WTC11 (cell line): ENCODE results near the gene SMYD5. TPM values are rescaled to one million over a fixed set of nuclear protein-coding genes. Genes with fewer than 3 reads are reported as not detected.

Experiments
- ATAC-seq: fragments of 200-7000 bp; cut with Tn5 transposase; 2 replicates; pipeline ENCODE4 v1.10.0; 2021; ENCODE audit warnings: mild to moderate bottlenecking, moderate library complexity
- CTCF ChIA-PET: fragments of 300-600 bp; sonication (Branson Sonifier 250); formaldehyde crosslinking; loops from one replicate; lab custom pipeline; 2021; ENCODE audit warnings: antibody characterized with exemption; lab: Charles Lee
- POLR2A ChIA-PET: fragments of 350-600 bp; sonication (Branson Sonifier 250); formaldehyde crosslinking; loops from one replicate; lab custom pipeline; 2021; ENCODE audit warnings: antibody characterized with exemption; lab: Charles Lee
- DNase-seq: peaks from one replicate; pipeline ENCODE4 v3.0.0; 2021; ENCODE audit warnings: low spot score
- H3K27ac Mint-ChIP-seq: 2 replicates; pipeline ENCODE4 v1.8.0; 2021; ENCODE audit warnings: mixed read lengths
- H3K27me3 Mint-ChIP-seq: 2 replicates; pipeline ENCODE4 v1.8.0; 2021; ENCODE audit warnings: low read depth, mild to moderate bottlenecking, moderate library complexity, mixed read lengths
- H3K36me3 Mint-ChIP-seq: 2 replicates; pipeline ENCODE4 v1.8.0; 2021; ENCODE audit warnings: mixed read lengths
- H3K4me1 Mint-ChIP-seq: 2 replicates; pipeline ENCODE4 v1.8.0; 2022; ENCODE audit warnings: mixed read lengths
- H3K4me3 Mint-ChIP-seq: 2 replicates; pipeline ENCODE4 v1.8.0; 2021; ENCODE audit warnings: mild to moderate bottlenecking, moderate library complexity, mixed read lengths
- H3K9me3 Mint-ChIP-seq: 2 replicates; pipeline ENCODE4 v1.8.0; 2021; ENCODE audit warnings: mixed read lengths
- ATF6 ChIP-seq: sonication (generic); formaldehyde crosslinking; IDR thresholded peaks from 2 replicates; pipeline ENCODE4 v1.8.1; 2023; ENCODE audit warnings: mild to moderate bottlenecking, missing genetic modification reagents
- E2F5 ChIP-seq: sonication (generic); formaldehyde crosslinking; IDR thresholded peaks from 2 replicates; pipeline ENCODE4 v1.8.1; 2022; ENCODE audit warnings: mild to moderate bottlenecking, moderate library complexity, missing genetic modification reagents
- EMX1 ChIP-seq: fragments of 250-450 bp; sonication (Bioruptor Pico); IDR thresholded peaks from 2 replicates; pipeline ENCODE4 v1.8.0; 2021; ENCODE audit warnings: mild to moderate bottlenecking
- FOXP4 ChIP-seq: sonication (generic); formaldehyde crosslinking; IDR thresholded peaks from 2 replicates; pipeline ENCODE4 v1.8.0; 2022; ENCODE audit warnings: mild to moderate bottlenecking, missing genetic modification reagents
- NFATC4 ChIP-seq: fragments of 250-450 bp; sonication (Bioruptor Pico); IDR thresholded peaks from 2 replicates; pipeline ENCODE4 v1.9.0; 2021; ENCODE audit warnings: mild to moderate bottlenecking
- NR1H2 ChIP-seq: sonication (generic); formaldehyde crosslinking; IDR thresholded peaks from 2 replicates; pipeline ENCODE4 v1.9.0; 2021; ENCODE audit warnings: mild to moderate bottlenecking, moderate library complexity, missing genetic modification reagents
- NR3C1 ChIP-seq: sonication (generic); formaldehyde crosslinking; conservative IDR thresholded peaks from 2 replicates; pipeline ENCODE4 v1.8.1; 2023; ENCODE audit warnings: low read depth, mild to moderate bottlenecking, missing genetic modification reagents
- USF1 ChIP-seq: sonication (generic); formaldehyde crosslinking; IDR thresholded peaks from 2 replicates; pipeline ENCODE4 v1.8.0; 2022; ENCODE audit warnings: mild to moderate bottlenecking, missing genetic modification reagents
- ZMAT4 ChIP-seq: fragments of 250-450 bp; sonication (Bioruptor Pico); IDR thresholded peaks from 2 replicates; pipeline ENCODE4 v1.9.0; 2021; ENCODE audit warnings: mild to moderate bottlenecking
- ZNF232 ChIP-seq: sonication (generic); formaldehyde crosslinking; IDR thresholded peaks from 2 replicates; pipeline ENCODE4 v1.8.0; 2022; ENCODE audit warnings: mild to moderate bottlenecking, missing genetic modification reagents
- ZNF317 ChIP-seq: sonication (generic); formaldehyde crosslinking; IDR thresholded peaks from 2 replicates; pipeline ENCODE4 v1.8.1; 2023; ENCODE audit warnings: low read depth, mild to moderate bottlenecking, moderate library complexity, missing genetic modification reagents, borderline replicate concordance
- ZNF416 ChIP-seq: fragments of 250-450 bp; sonication (Bioruptor Pico); IDR thresholded peaks from 2 replicates; pipeline ENCODE4 v1.9.0; 2021; ENCODE audit warnings: mild to moderate bottlenecking, inconsistent platforms
- total RNA-seq: library from RNA; stranded (reverse); gene quantifications from 3 replicates; pipeline ENCODE4 v1.2.3, GENCODE V29; 2021
- TF ChIP-seq, protein P1 (sequence below): sonication (generic); formaldehyde crosslinking; conservative IDR thresholded peaks from 2 replicates; pipeline ENCODE4 v1.8.1; 2023; ENCODE audit warnings: mild to moderate bottlenecking, low read depth, missing genetic modification reagents, moderate library complexity
- TF ChIP-seq, protein P2 (sequence below): fragments of 250-450 bp; sonication (Bioruptor Pico); IDR thresholded peaks from 2 replicates; pipeline ENCODE4 v1.8.0; 2021; ENCODE audit warnings: mild to moderate bottlenecking
- TF ChIP-seq, protein P3 (sequence below): sonication (generic); formaldehyde crosslinking; IDR thresholded peaks from 2 replicates; pipeline ENCODE4 v1.8.0; 2023; ENCODE audit warnings: missing genetic modification reagents, mild to moderate bottlenecking, borderline replicate concordance

The SMYD5 gene
- total RNA-seq, 1 experiment from 2014 or later, result 46.7 TPM

- Mint-ChIP-seq H3K27me3 (peaks cover 38% of the 10 kb centered on the region), H3K9me3 (no peaks in the 10 kb centered on the region)
- DNase-seq (no peak), ATAC-seq (no peak)
- TF ChIP-seq USF1 (CRISPR knock-in tag) (no peak), EMX1 (CRISPR knock-in tag) (no peak), ZNF232 (CRISPR knock-in tag) (no peak), ATF6 (CRISPR knock-in tag) (no peak), ZMAT4 (CRISPR knock-in tag) (no peak), ZNF416 (CRISPR knock-in tag) (no peak), ZNF317 (CRISPR knock-in tag) (no peak), NR3C1 (CRISPR knock-in tag) (no peak), E2F5 (CRISPR knock-in tag) (no peak), FOXP4 (CRISPR knock-in tag) (no peak), NFATC4 (CRISPR knock-in tag) (no peak), NR1H2 (CRISPR knock-in tag) (no peak)
- TF ChIP-seq, protein P1, sequence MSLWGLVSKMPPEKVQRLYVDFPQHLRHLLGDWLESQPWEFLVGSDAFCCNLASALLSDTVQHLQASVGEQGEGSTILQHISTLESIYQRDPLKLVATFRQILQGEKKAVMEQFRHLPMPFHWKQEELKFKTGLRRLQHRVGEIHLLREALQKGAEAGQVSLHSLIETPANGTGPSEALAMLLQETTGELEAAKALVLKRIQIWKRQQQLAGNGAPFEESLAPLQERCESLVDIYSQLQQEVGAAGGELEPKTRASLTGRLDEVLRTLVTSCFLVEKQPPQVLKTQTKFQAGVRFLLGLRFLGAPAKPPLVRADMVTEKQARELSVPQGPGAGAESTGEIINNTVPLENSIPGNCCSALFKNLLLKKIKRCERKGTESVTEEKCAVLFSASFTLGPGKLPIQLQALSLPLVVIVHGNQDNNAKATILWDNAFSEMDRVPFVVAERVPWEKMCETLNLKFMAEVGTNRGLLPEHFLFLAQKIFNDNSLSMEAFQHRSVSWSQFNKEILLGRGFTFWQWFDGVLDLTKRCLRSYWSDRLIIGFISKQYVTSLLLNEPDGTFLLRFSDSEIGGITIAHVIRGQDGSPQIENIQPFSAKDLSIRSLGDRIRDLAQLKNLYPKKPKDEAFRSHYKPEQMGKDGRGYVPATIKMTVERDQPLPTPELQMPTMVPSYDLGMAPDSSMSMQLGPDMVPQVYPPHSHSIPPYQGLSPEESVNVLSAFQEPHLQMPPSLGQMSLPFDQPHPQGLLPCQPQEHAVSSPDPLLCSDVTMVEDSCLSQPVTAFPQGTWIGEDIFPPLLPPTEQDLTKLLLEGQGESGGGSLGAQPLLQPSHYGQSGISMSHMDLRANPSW, result no peak
- TF ChIP-seq, protein P2, sequence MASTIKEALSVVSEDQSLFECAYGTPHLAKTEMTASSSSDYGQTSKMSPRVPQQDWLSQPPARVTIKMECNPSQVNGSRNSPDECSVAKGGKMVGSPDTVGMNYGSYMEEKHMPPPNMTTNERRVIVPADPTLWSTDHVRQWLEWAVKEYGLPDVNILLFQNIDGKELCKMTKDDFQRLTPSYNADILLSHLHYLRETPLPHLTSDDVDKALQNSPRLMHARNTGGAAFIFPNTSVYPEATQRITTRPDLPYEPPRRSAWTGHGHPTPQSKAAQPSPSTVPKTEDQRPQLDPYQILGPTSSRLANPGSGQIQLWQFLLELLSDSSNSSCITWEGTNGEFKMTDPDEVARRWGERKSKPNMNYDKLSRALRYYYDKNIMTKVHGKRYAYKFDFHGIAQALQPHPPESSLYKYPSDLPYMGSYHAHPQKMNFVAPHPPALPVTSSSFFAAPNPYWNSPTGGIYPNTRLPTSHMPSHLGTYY (CRISPR knock-in tag), result no peak
- TF ChIP-seq, protein P3, sequence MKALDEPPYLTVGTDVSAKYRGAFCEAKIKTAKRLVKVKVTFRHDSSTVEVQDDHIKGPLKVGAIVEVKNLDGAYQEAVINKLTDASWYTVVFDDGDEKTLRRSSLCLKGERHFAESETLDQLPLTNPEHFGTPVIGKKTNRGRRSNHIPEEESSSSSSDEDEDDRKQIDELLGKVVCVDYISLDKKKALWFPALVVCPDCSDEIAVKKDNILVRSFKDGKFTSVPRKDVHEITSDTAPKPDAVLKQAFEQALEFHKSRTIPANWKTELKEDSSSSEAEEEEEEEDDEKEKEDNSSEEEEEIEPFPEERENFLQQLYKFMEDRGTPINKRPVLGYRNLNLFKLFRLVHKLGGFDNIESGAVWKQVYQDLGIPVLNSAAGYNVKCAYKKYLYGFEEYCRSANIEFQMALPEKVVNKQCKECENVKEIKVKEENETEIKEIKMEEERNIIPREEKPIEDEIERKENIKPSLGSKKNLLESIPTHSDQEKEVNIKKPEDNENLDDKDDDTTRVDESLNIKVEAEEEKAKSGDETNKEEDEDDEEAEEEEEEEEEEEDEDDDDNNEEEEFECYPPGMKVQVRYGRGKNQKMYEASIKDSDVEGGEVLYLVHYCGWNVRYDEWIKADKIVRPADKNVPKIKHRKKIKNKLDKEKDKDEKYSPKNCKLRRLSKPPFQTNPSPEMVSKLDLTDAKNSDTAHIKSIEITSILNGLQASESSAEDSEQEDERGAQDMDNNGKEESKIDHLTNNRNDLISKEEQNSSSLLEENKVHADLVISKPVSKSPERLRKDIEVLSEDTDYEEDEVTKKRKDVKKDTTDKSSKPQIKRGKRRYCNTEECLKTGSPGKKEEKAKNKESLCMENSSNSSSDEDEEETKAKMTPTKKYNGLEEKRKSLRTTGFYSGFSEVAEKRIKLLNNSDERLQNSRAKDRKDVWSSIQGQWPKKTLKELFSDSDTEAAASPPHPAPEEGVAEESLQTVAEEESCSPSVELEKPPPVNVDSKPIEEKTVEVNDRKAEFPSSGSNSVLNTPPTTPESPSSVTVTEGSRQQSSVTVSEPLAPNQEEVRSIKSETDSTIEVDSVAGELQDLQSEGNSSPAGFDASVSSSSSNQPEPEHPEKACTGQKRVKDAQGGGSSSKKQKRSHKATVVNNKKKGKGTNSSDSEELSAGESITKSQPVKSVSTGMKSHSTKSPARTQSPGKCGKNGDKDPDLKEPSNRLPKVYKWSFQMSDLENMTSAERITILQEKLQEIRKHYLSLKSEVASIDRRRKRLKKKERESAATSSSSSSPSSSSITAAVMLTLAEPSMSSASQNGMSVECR (CRISPR knock-in tag), result no peak
- TF ChIP-seq, all 79 proteins: peak for 0
- CTCF ChIA-PET, result interaction anchor here (1.5 to 9.8 kb wide), 2 partner anchors 8 to 34 kb away, joined by 7 to 179 read pairs; partner anchors contain the start of gene NOTO
- H3K36me3 Mint-ChIP-seq, result no peaks in the 10 kb centered on the region
- POLR2A ChIA-PET, result no interaction called here
- H3K4me3 Mint-ChIP-seq, result no peak overlapping the region
- no peak overlapping the region for H3K27ac Mint-ChIP-seq
- peaks cover 21% of the 10 kb centered on the region for H3K4me1 Mint-ChIP-seq
Observed at GRCh38 chr2:73210019-73210418, 4.0 kb upstream of the SMYD5 start.
